GM18526 (cell line): ENCODE measurements around the gene CABLES1.

Experiments
- POLR2A ChIP-seq: IDR thresholded peaks from 3 replicates; pipeline ENCODE4 v1.6.1; 2011; ENCODE audit not compliant: insufficient read length; ENCODE audit errors: extremely low read depth

The CABLES1 gene

DNA sequence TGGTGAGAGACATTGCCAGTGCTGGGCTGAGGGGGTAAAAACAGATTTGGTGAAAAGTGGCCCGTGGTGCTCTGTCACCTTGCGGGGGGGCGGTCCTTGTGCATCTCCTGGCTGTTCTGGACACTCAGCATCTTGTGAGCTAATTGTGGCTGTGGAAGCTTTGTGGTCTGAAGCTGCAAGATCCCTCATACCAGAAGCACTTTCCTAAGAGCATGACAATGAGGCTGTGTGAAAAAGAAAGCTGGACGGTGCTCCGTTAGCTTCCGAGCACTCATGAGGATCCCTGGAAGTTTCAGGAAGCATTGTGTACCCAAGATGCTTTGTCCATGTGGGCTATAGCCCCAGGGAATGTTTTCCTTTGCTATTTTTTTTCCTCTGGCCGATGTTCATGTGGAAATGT, 74.5 kb downstream of the CABLES1 start:
- TF ChIP-seq POLR2A, result no peak

DNA sequence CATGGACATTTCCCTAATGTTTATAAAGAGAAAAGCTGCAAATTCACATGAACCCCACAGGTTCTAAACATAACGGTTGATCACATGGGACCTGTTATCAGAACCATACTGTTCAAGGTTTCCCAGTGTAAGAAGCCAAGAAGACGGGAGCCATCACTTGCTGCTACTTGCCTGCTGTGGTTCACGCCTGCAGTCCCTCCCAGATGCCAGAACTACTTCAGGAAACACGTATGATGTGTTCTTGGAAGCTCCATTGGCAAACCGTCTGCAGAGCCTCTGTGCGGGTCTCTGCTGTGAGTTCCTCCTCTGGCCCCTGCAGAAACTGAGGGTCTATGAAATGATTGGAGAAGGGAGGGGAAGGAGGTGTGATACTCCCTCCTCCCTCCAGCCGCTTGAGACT, 75.2 kb downstream of the CABLES1 start:
- TF ChIP-seq POLR2A, result no peak

GRCh38 chr18:23211146-23211545, 75.9 kb downstream of the CABLES1 start:
- TF ChIP-seq POLR2A, result no peak

- no peak for TF ChIP-seq POLR2A
Observed at GRCh38 chr18:23212161-23212560, 76.9 kb downstream of the CABLES1 start.

- no peak for TF ChIP-seq POLR2A
Observed at GRCh38 chr18:23213200-23213599, 77.9 kb downstream of the CABLES1 start.

DNA sequence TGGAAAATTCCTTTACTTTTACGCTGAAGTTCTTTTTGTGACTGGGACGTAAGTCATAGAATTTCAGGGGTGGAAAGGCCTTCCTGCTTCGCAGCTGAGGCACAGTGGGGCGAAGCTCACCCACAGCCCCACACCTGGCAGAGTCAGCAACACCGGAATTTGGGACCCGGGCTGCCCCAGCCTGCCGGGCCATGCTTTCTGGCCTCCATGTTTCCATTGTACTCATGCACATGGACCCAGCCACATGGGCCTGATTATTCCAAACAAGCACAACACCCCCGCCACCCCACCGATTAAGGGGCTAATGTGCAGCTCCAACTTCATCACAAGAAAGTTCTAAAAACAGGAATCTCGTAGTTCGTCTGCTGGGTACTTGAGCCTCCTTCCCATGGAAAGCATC, 82.5 kb downstream of the CABLES1 start:
- no peak for TF ChIP-seq POLR2A

DNA sequence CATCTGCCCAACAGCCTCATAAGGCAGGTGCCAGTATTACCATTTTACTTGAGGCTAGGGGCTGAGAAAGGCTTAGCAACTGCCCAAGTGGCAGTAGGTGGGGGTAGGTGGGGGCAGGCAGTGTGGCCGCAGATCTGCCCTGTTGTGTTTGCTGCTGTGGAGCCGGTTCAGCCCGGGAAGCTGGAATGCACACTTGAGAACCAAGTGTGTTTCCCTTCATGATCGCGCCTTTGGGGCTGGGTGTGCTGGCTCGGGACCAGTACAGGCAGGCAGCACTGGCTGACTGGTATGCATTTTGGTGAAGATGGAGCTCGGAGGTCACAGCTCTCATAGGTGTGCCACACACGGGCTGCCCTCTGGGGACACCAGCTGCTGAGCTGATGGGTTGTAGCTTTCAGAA, 85.1 kb downstream of the CABLES1 start:
- TF ChIP-seq POLR2A, result no peak

GRCh38 chr18:23223641-23224040, 88.4 kb downstream of the CABLES1 start:
- TF ChIP-seq POLR2A, result no peak

GRCh38 chr18:23225503-23225902, 90.2 kb downstream of the CABLES1 start:
- TF ChIP-seq POLR2A, result no peak

GRCh38 chr18:23226391-23226790, 91.1 kb downstream of the CABLES1 start:
- TF ChIP-seq POLR2A, result no peak

DNA sequence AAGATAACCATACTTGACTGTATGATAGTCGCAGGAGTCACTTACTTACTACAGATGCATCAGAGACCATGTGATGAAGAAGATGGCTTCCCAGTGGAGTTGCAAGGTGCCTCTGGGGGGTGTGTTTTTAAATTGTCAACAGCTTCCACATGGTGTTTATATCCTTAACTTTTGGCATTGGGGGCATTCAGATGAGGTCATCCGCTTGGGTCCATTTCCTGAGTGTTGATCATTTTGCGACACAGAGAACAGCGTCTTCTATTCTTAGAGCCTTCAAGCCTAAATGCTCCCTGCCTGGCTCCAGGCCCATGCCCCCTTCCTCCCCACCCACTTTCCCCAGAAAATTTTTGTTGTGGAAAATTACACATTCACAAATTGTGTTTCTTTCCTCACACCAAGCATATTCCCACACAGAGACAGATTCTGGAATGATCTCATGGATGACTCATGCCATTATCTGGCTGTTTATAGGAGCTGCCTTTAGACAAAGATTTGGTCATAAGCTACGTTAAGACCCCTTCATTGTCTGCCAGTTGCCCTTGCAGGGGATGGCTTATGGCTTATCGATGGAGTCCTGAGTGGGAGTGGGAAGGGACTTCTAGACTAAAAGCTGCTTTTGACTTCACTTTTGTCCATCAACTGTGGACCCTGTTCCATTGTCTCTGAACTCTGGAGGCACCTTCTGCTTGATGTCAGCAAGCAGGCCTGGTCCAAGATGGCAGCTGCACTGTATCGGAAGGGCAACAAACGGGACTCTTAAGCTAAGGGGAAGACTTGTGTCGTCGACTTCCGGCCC, 91.8 kb downstream of the CABLES1 start:
- TF ChIP-seq POLR2A, result no peak

- no peak for TF ChIP-seq POLR2A
Observed at GRCh38 chr18:23227726-23228070, 92.4 kb downstream of the CABLES1 start.

GRCh38 chr18:23228102-23229061, 93.1 kb downstream of the CABLES1 start:
- TF ChIP-seq POLR2A, result peak; percentile 46

DNA sequence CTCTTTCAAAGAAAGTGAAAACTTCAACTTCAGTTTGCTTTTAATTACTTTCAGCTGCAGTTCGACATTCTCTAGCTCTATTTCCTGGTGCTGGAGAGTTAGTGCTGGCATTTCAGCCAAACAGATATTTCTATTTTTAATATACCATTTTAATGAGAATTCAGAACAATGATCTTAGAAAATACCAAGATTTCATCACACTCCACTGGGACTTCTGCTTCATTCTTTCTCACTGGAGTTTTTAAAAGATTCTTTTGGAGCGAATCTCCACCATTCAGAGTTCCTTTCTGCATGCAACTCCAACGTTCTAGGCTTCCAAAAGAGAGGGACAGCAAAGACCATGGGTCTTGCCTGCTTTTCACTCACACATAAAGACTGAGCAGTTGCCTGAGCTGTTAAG, 94.2 kb downstream of the CABLES1 start:
- TF ChIP-seq POLR2A, result no peak

- TF ChIP-seq POLR2A, result peak; percentile 28
Observed at GRCh38 chr18:23230686-23231085, 95.4 kb downstream of the CABLES1 start.

- TF ChIP-seq POLR2A, result peak; percentile 43
Observed at GRCh38 chr18:23231340-23232021, 96.2 kb downstream of the CABLES1 start.

GRCh38 chr18:23232331-23232730, 97.0 kb downstream of the CABLES1 start:
- no peak for TF ChIP-seq POLR2A
